Neural progenitor cell (in vitro differentiated cells): ENCODE measurements around the gene SYNJ2.

Experiments used
- EZH2 ChIP-seq: fragments of 200-600 bp; sonication (generic); IDR thresholded peaks from 2 replicates; pipeline ENCODE4 v1.6.1; 2017; ENCODE audit warnings: antibody characterized with exemption, mild to moderate bottlenecking, moderate library complexity
- EZH2phosphoT487 ChIP-seq: fragments of 200-600 bp; sonication (generic); IDR thresholded peaks from 2 replicates; pipeline ENCODE4 v1.6.1; 2017; ENCODE audit warnings: antibody characterized with exemption
- TF ChIP-seq, protein P1 (sequence below): fragments of 200-600 bp; sonication (generic); IDR thresholded peaks from 2 replicates; pipeline ENCODE4 v1.5.1; 2017; ENCODE audit warnings: antibody characterized with exemption, mild to moderate bottlenecking

DNA sequence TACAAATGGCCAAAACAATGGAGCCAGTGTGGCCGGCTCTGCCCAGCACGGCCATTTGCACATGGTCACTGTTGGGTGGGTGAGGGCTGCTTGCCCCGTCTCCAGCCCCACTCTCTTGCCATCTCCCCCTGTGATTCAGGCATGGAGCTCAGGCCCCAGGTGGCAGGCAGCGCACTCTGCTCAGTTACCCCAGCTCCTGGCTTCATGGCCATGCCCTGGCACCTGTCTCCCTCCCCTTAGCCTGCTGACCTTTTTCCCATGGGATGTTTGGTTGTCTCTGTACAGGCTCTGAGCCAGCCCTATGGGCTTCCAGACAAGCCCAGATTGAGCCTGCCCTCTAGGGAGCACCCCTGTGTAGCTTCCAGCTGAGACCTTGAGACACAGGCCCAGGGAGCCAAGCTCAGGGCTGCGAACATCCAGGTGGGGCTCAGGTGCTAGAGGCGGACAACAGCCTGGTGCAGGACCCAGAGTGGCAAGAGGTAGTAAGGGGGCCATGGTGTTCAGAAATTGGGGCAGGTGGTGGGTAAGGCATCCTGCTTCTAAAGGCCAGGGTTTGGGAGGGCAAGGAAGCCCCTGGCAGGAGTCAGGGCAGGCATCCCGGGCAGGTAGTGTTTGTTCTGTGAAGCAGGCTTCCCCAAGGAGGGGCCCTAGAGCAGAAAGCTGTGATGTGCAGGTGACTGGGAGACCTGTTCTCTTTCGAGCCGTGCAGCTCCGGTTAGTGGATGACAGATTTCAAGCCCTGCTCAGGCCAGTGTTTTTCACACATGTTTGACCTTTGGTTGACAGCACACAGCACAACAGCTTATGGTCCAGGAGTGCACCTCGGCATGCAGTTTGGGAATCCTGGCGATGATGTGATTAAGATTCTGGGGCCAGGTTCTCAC, 17.7 kb downstream of the SYNJ2 start:
- TF ChIP-seq, protein P1, sequence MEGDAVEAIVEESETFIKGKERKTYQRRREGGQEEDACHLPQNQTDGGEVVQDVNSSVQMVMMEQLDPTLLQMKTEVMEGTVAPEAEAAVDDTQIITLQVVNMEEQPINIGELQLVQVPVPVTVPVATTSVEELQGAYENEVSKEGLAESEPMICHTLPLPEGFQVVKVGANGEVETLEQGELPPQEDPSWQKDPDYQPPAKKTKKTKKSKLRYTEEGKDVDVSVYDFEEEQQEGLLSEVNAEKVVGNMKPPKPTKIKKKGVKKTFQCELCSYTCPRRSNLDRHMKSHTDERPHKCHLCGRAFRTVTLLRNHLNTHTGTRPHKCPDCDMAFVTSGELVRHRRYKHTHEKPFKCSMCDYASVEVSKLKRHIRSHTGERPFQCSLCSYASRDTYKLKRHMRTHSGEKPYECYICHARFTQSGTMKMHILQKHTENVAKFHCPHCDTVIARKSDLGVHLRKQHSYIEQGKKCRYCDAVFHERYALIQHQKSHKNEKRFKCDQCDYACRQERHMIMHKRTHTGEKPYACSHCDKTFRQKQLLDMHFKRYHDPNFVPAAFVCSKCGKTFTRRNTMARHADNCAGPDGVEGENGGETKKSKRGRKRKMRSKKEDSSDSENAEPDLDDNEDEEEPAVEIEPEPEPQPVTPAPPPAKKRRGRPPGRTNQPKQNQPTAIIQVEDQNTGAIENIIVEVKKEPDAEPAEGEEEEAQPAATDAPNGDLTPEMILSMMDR, result no peak
- no peak for TF ChIP-seq EZH2phosphoT487
- no peak for TF ChIP-seq EZH2
